Loucy (cell line): Measurements from ENCODE around the gene DYNC1H1.

Experiments used
- EZH2phosphoT487 ChIP-seq: fragments of 200-600 bp; IDR thresholded peaks from 2 replicates; pipeline ENCODE4 v1.6.1; 2018; ENCODE audit warnings: antibody characterized with exemption, mild to moderate bottlenecking, moderate library complexity, borderline replicate concordance
- TF ChIP-seq, protein P1 (sequence below): fragments of 200-600 bp; sonication (generic); conservative IDR thresholded peaks from 2 replicates; pipeline ENCODE4 v1.5.1; 2014; ENCODE audit warnings: mild to moderate bottlenecking, antibody characterized with exemption, low read length

DNA sequence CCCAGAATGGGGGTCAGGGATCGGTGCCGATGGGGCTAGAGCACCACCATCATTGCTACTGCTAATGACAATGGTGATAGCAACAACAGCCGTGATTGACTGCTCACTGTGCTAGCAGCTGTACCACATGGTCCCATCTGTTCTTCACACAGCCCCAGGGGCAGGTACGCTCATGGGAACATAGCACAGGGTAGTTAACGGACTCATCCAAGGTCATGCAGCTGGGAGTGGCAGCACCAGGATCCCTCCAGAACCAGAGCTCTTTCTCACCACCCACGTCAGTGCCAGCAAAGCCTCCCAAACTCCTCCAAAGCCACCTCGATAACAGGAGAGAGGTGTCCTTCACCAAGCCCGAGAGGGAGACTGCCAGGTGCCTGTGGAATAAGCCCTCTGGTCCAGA is 11.2 kb upstream of the DYNC1H1 start:
- TF ChIP-seq, protein P1, sequence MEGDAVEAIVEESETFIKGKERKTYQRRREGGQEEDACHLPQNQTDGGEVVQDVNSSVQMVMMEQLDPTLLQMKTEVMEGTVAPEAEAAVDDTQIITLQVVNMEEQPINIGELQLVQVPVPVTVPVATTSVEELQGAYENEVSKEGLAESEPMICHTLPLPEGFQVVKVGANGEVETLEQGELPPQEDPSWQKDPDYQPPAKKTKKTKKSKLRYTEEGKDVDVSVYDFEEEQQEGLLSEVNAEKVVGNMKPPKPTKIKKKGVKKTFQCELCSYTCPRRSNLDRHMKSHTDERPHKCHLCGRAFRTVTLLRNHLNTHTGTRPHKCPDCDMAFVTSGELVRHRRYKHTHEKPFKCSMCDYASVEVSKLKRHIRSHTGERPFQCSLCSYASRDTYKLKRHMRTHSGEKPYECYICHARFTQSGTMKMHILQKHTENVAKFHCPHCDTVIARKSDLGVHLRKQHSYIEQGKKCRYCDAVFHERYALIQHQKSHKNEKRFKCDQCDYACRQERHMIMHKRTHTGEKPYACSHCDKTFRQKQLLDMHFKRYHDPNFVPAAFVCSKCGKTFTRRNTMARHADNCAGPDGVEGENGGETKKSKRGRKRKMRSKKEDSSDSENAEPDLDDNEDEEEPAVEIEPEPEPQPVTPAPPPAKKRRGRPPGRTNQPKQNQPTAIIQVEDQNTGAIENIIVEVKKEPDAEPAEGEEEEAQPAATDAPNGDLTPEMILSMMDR: no peak
- no peak for TF ChIP-seq EZH2phosphoT487
